Lung (tissue), 12 donors: ENCODE results near the gene TNFAIP3. TPM values are rescaled to one million over a fixed set of nuclear protein-coding genes. Genes with fewer than 3 reads are reported as not detected.

Experiments
- ATAC-seq: fragments of 200-7000 bp; cut with Tn5 transposase; one replicate; pipeline ENCODE4 v1.9.1; 2020; ENCODE audit warnings: moderate number of reproducible peaks; ENCODE audit not compliant: insufficient read depth, low FRiP score
- DNase-seq, 3 donors: peaks; one replicate each; pipeline ENCODE4 v3.0.0-alpha.2; 2013 to 2017
- H3K27ac ChIP-seq, 2 donors: one replicate each; pipeline ENCODE4 v1.5.1; 2013; ENCODE audit warnings: mild to moderate bottlenecking in 2 of 2, moderate library complexity in 2 of 2, control low read depth in 1 of 2, inconsistent platforms in 1 of 2, low read depth in 1 of 2, low read length in 1 of 2
- H3K27me3 ChIP-seq, 3 donors: one replicate each; pipeline ENCODE4 v1.5.1; 2013; ENCODE audit warnings: low read length in 2 of 3; ENCODE audit not compliant: control insufficient read depth in 3 of 3, insufficient read depth in 3 of 3
- H3K36me3 ChIP-seq, 4 donors: one replicate each; pipeline ENCODE4 v1.5.1; 2013; ENCODE audit warnings: low read length in 4 of 4, mild to moderate bottlenecking in 1 of 4, moderate library complexity in 1 of 4; ENCODE audit not compliant: control insufficient read depth in 4 of 4, insufficient read depth in 4 of 4
- H3K4me1 ChIP-seq, 5 donors: one replicate each; pipeline ENCODE4 v1.5.1; 2013; ENCODE audit warnings: low read length in 5 of 5, mild to moderate bottlenecking in 2 of 5, moderate library complexity in 1 of 5; ENCODE audit not compliant: control insufficient read depth in 5 of 5, insufficient read depth in 5 of 5
- H3K4me3 ChIP-seq: one replicate; pipeline ENCODE4 v1.5.1; 2013; ENCODE audit warnings: mild to moderate bottlenecking, control low read depth, moderate library complexity
- H3K9ac ChIP-seq, 2 donors: one replicate each; pipeline ENCODE4 v1.5.1; 2013; ENCODE audit warnings: low read length in 2 of 2, control low read depth in 1 of 2; ENCODE audit not compliant: insufficient read depth in 1 of 2
- H3K9me3 ChIP-seq, 4 donors: one replicate each; pipeline ENCODE4 v1.5.1; 2013; ENCODE audit warnings: low read length in 3 of 4, mild to moderate bottlenecking in 1 of 4, moderate library complexity in 1 of 4; ENCODE audit not compliant: control insufficient read depth in 4 of 4, insufficient read depth in 3 of 4
- WGBS, 2 donors: extraction: QIAGEN DNeasy Blood & Tissue Kit; methylation state at CpG; one replicate each; pipeline ENCODE4 v1.1.7; 2013; 5-methylcytosine and 5-hydroxymethylcytosine counted together
- polyA plus RNA-seq, 2 donors: library from polyadenylated mRNA; stranded (reverse); fragments of 200-250 nt; gene quantifications; one replicate each; pipeline ENCODE4 v1.2.1, GENCODE V29; 2013
- total RNA-seq, 2 donors: library from RNA; depleted of rRNA in 1 of 2; stranded (reverse); fragments of >200 nt in 1 of 2; gene quantifications; one replicate each; pipeline ENCODE4 v1.2.1, GENCODE V29; 2014 to 2021
- TF ChIP-seq, protein P1 (sequence below): IDR thresholded peaks from 2 replicates; pipeline ENCODE4 v1.5.1; 2012; ENCODE audit warnings: mild to moderate bottlenecking; ENCODE audit errors: control extremely low read depth, extremely low read depth
- donor health status: control.
- donor health status: control.
- donor health status: Bipolar disorder and iron deficiency.
- donor health status: healthy.
- donor health status: DM: yes; HTN: yes; CAD: no.

Gene TNFAIP3
- total and polyA plus RNA-seq, 4 donors, result 13.4 to 396 (median 87.5) TPM

DNA sequence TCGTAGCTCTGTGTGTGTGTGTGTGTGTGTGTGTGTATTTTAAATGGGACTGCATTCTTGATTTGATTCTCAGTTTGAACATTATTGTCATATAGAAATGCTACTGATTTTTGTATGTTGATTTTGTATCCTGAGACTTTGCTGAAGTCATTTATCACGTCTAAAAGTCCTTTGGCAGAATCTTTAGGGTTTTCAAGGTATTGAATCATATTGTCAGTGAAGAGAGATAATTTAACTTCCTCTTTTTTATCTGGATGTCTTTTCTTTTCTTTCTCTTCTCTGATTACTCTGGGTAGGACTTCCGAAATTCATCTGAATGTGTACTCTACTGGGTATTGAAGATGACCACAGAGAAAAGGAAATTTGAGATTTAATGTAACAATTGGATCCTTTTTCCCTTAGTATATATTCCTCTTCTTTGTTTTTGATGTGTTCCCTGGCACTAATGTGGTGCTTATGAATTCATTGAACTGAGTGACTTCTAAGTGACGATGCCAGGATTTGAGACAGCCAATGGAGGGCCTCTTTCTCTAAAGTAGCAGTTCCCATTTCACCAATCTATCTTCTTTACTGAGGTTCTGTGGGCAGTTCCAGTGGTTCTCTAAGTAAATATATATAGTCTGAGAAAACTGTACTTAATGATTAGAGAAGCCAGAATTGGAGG lies 47.6 kb downstream of the TNFAIP3 start:
- DNase-seq, result no peak
- TF ChIP-seq, protein P1, sequence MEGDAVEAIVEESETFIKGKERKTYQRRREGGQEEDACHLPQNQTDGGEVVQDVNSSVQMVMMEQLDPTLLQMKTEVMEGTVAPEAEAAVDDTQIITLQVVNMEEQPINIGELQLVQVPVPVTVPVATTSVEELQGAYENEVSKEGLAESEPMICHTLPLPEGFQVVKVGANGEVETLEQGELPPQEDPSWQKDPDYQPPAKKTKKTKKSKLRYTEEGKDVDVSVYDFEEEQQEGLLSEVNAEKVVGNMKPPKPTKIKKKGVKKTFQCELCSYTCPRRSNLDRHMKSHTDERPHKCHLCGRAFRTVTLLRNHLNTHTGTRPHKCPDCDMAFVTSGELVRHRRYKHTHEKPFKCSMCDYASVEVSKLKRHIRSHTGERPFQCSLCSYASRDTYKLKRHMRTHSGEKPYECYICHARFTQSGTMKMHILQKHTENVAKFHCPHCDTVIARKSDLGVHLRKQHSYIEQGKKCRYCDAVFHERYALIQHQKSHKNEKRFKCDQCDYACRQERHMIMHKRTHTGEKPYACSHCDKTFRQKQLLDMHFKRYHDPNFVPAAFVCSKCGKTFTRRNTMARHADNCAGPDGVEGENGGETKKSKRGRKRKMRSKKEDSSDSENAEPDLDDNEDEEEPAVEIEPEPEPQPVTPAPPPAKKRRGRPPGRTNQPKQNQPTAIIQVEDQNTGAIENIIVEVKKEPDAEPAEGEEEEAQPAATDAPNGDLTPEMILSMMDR, result no peak
- Histone ChIP-seq H3K27me3 (no peaks in the 10 kb centered on the region), H3K36me3 (no peaks in the 10 kb centered on the region), H3K9me3 (peaks cover 0 to 9% (median 0%) of the 10 kb centered on the region in 4 donors), H3K4me1 (no peaks in the 10 kb centered on the region), H3K4me3 (no peak overlapping the region), H3K27ac (no peak overlapping the region), H3K9ac (no peak overlapping the region)
- ATAC-seq, result no peak
- WGBS, 2 donors, result 60 to 76% methylated on average over 4 of the region's 4 CpGs

DNA sequence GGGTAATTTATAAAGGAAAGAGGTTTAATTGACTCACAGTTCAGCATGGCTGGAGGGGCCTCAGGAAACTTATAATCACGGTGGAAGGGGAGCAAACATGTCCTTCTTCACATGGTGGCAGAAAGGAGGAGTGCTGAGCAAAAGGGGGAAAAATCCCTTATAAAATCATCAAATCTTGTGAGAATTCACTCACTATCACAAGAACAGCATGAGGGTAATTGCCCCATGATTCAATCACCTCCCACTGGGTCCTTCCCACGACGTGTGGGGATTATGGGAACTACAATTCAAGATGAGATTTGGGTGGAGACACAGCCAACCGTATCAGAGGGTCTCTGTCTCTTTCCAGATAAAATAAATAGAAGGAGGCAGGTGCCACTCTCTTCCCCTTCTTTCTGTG lies 48.7 kb downstream of the TNFAIP3 start:
- DNase-seq, result no peak
- 78 to 88% methylated on average over 4 of the region's 4 CpGs for WGBS, 2 donors
- no peak overlapping the region for H3K27ac ChIP-seq
- no peaks in the 10 kb centered on the region for H3K27me3 ChIP-seq
- ATAC-seq, result no peak
- H3K9ac ChIP-seq, result no peak overlapping the region
- H3K9me3 ChIP-seq, result peaks cover 0 to 9% (median 0%) of the 10 kb centered on the region in 4 donors
- no peaks in the 10 kb centered on the region for H3K4me1 ChIP-seq
- no peak overlapping the region for H3K4me3 ChIP-seq
- H3K36me3 ChIP-seq, result no peaks in the 10 kb centered on the region
- TF ChIP-seq, protein P1, result no peak

GRCh38 chr6:137917551-137918325 lies 50.7 kb downstream of the TNFAIP3 start:
- TF ChIP-seq, protein P1, result no peak
- H3K36me3 ChIP-seq, result no peaks in the 10 kb centered on the region
- WGBS, 2 donors, result 100% methylated on average over 1 of the region's 1 CpG
- H3K9ac ChIP-seq, result no peak overlapping the region
- no peaks in the 10 kb centered on the region for H3K4me1 ChIP-seq
- H3K27me3 ChIP-seq, result no peaks in the 10 kb centered on the region
- ATAC-seq (no peak), DNase-seq (no peak)
- no peak overlapping the region for H3K27ac ChIP-seq
- H3K4me3 ChIP-seq, result no peak overlapping the region
- peaks cover 0 to 9% (median 0%) of the 10 kb centered on the region in 4 donors for H3K9me3 ChIP-seq
